Subcutaneous abdominal adipose tissue (tissue), 5 donors: Measurements from ENCODE around the gene OGA.

Experiments used
- H3K27ac ChIP-seq: one replicate; pipeline ENCODE4 v1.7.0; 2013; ENCODE audit warnings: low read depth, mild to moderate bottlenecking, inconsistent platforms, low read length, moderate library complexity
- H3K27me3 ChIP-seq, 5 donors: one replicate each; pipeline ENCODE4 v1.7.0; 2013; ENCODE audit warnings: low read length in 5 of 5, inconsistent platforms in 1 of 5; ENCODE audit not compliant: control insufficient read depth in 5 of 5, insufficient read depth in 4 of 5
- H3K36me3 ChIP-seq, 5 donors: one replicate each; pipeline ENCODE4 v1.7.0; 2013; ENCODE audit warnings: low read length in 5 of 5; ENCODE audit not compliant: control insufficient read depth in 5 of 5, insufficient read depth in 5 of 5
- H3K4me1 ChIP-seq, 5 donors: one replicate each; pipeline ENCODE4 v1.7.0; 2013; ENCODE audit warnings: low read length in 5 of 5, mild to moderate bottlenecking in 3 of 5, moderate library complexity in 1 of 5; ENCODE audit not compliant: control insufficient read depth in 5 of 5, insufficient read depth in 5 of 5
- H3K4me3 ChIP-seq, 5 donors: one replicate each; pipeline ENCODE4 v1.7.0; 2013; ENCODE audit warnings: low read length in 5 of 5, low read depth in 1 of 5
- H3K9ac ChIP-seq, 5 donors: one replicate each; pipeline ENCODE4 v1.7.0; 2013; ENCODE audit warnings: low read length in 5 of 5, mild to moderate bottlenecking in 4 of 5, moderate library complexity in 3 of 5
- H3K9me3 ChIP-seq, 5 donors: one replicate each; pipeline ENCODE4 v1.7.0; 2013; ENCODE audit warnings: low read length in 5 of 5; ENCODE audit not compliant: control insufficient read depth in 5 of 5
- donor health status: healthy.
- donor health status: healthy.
- donor health status: healthy.
- donor health status: healthy.
- donor health status: healthy.

The OGA gene

DNA sequence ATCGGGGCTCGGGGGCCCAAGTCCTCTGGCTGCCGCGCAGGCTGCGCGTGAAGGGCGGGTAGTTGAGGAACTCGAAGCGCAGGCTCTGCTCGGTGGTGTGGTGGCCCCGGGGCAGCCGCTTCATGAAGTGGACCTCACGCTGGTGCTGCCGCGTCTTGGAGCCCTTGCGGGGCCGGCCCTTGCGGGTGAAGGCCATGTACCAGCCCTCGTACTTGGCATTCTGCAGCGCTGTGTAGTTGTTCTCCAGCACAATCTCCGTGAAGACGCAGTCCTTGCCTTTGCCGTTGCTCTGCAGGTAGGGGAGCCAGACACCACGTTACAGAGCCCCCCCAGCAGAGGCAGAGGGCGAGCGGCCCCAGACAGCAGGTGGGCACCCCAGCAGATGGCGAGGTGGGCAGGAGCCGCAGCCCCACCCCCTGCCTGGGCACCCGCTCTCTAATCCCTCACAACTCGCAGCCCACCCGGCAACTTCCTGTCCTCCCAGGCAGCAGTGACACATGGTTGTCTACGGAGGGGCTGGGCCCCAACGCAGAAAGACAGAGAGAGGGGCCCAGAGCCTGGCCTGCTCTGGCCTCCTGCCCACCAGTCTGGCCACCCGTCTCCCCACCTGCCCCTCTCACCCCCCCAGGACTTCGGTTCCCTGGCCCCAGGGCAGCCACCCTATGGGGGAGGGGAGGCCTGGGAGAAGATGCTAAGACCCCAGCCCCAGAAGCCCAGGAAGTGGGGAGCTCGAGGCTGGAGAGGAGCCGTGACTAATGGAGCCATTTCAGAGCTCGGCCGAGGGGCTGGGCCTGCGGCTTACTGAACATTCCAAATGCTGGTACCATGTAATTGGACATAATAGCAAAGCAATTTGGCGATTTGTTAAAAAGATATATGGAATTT is 47.7 kb downstream of the OGA start:
- peaks cover 0 to 55% (median 35%) of the 10 kb centered on the region in 5 donors for H3K27me3 ChIP-seq
- H3K9me3 ChIP-seq = no peaks in the 10 kb centered on the region
- peaks cover 0 to 16% (median 9%) of the 10 kb centered on the region in 5 donors for H3K36me3 ChIP-seq
- H3K9ac ChIP-seq = no peak overlapping the region
- peaks cover 0 to 9% (median 4%) of the 10 kb centered on the region in 5 donors for H3K4me1 ChIP-seq
- no peak overlapping the region for H3K4me3 ChIP-seq
- H3K27ac ChIP-seq = no peak overlapping the region

DNA sequence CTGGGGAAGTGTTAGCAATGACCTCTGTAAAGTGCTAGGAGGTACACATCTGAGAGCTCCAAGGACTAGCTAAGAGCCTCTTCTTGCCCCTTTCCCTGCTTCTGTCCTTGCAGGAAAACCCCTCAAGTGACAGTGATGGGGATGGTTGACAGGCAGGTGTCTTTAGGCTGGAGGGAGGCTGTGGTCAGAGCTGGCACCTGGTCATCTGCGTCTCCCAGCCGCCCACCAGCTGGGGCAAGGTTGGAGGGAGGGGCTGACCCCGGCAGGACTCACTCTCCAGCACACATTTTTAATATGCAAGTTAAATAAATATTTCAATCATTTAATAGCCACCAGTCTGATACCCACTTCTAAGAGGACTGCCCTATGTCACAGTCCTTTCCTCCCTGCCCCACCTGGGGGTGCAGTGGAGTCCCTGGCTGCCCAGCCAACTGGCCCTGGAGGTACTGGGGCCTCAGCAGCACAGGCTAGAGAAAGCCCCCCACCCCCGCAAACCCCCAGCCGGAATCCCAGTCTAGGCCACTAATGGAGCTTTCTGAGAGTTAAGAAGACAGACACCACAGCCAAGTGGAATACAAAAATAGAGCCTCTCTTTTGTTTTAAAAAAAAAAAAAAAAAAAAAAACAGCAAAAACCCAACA is 48.6 kb downstream of the OGA start:
- H3K4me1 ChIP-seq = peaks cover 0 to under 1% (median 0%) of the 10 kb centered on the region in 5 donors
- H3K9me3 ChIP-seq = no peaks in the 10 kb centered on the region
- no peak overlapping the region for H3K9ac ChIP-seq
- H3K36me3 ChIP-seq = peaks cover 0 to 16% (median 13%) of the 10 kb centered on the region in 5 donors
- peaks cover 0 to 51% (median 28%) of the 10 kb centered on the region in 5 donors for H3K27me3 ChIP-seq
- no peak overlapping the region for H3K4me3 ChIP-seq
- no peak overlapping the region for H3K27ac ChIP-seq

DNA sequence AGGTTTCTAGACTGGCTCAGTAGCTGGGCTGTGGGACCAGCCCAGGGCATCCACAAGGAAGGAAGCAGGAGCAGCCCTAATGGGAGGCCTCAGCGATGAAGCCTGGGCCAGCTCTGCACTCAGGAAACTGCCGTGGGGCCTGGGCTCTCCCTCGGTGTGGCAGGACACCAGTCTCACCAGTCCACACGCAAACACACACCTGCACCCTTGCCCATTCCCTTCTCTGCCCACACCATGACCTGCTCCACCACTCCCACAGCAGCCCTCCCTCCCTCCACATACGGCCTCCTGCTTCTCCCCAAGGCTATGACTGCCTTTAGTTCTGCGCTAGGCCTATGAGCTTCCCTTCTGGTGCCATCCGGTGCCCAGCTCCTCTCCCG is 49.5 kb downstream of the OGA start:
- H3K9me3 ChIP-seq = no peaks in the 10 kb centered on the region
- H3K36me3 ChIP-seq = peaks cover 0 to 16% (median 13%) of the 10 kb centered on the region in 5 donors
- no peak overlapping the region for H3K4me3 ChIP-seq
- H3K27me3 ChIP-seq = peaks cover 0 to 48% (median 21%) of the 10 kb centered on the region in 5 donors
- H3K4me1 ChIP-seq = no peaks in the 10 kb centered on the region
- no peak overlapping the region for H3K27ac ChIP-seq
- H3K9ac ChIP-seq = no peak overlapping the region

- no peaks in the 10 kb centered on the region for H3K9me3 ChIP-seq
- no peaks in the 10 kb centered on the region for H3K4me1 ChIP-seq
- H3K4me3 ChIP-seq = no peak overlapping the region
- H3K9ac ChIP-seq = no peak overlapping the region
- peaks cover 0 to 16% (median 13%) of the 10 kb centered on the region in 5 donors for H3K36me3 ChIP-seq
- H3K27me3 ChIP-seq = peaks cover 0 to 44% (median 16%) of the 10 kb centered on the region in 5 donors
- H3K27ac ChIP-seq = no peak overlapping the region
These were observed 50.1 kb downstream of the OGA start for GRCh38 chr10:101767966-101768790.

DNA sequence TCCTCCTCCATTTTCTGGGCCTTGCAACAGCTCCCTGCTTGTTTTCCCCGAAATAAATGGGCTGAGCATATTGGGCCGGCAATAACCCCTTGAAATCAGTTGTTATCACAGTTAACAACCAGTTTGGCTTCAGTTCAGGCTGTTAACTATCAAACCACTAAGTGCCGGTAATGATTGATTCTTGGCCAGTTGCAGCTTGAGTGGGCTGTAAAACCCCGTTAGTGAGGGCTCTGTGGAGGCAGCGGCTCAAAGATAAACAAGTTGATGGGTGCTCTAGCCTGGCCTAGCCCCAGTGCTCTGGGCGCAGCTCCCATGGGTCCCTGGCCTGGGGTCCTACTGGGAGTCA is 50.7 kb downstream of the OGA start:
- H3K4me3 ChIP-seq = no peak overlapping the region
- H3K36me3 ChIP-seq = peaks cover 0 to 18% (median 10%) of the 10 kb centered on the region in 5 donors
- no peak overlapping the region for H3K9ac ChIP-seq
- H3K27ac ChIP-seq = no peak overlapping the region
- H3K4me1 ChIP-seq = no peaks in the 10 kb centered on the region
- H3K9me3 ChIP-seq = no peaks in the 10 kb centered on the region
- peaks cover 0 to 38% (median 10%) of the 10 kb centered on the region in 5 donors for H3K27me3 ChIP-seq

DNA sequence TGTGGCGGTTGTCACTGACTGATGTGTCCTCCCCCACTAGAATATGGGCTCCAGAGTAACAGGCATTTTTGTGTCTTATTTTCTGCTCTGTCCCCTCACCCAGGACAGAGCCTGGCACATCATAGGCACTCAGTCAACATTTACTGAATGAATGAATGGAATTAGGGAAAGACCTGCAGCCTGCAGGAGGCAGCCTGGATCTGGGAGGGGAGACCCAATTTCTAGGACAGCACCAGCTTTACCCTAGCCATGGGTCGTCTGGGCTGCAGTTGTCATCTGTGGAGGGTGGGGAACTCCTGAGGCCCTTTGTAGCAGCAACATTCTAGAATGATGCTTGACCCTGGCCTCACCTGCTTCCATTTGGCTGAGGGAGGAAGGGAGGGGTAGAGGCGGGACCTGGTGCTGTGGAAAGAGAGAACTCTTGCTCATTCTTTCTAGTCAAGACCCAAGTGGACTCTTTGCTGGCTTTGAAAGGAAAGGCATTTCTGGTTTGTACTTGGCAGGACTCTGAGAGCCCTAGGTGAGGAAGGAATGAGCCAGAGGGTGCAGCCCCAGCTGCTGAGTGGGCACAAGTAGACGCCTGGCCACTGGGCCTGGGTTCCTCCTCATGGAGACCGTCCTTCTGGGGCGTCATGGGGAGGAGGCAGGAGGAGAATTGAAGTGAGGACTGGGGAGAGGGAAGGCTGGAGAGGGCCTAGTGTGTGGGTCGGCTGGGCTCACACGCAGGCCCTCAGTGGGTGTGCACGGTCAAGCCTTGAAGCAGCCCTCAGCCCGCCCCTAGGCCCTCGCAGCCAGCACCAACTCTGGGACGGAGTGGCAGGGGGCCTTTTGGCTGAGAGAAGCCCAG is 51.3 kb downstream of the OGA start:
- Histone ChIP-seq H3K9me3 (no peaks in the 10 kb centered on the region), H3K27ac (no peak overlapping the region), H3K27me3 (peaks cover 0 to 32% (median 5%) of the 10 kb centered on the region in 5 donors), H3K36me3 (peaks cover 0 to 18% (median 10%) of the 10 kb centered on the region in 5 donors), H3K9ac (no peak overlapping the region), H3K4me1 (no peaks in the 10 kb centered on the region), H3K4me3 (no peak overlapping the region)

DNA sequence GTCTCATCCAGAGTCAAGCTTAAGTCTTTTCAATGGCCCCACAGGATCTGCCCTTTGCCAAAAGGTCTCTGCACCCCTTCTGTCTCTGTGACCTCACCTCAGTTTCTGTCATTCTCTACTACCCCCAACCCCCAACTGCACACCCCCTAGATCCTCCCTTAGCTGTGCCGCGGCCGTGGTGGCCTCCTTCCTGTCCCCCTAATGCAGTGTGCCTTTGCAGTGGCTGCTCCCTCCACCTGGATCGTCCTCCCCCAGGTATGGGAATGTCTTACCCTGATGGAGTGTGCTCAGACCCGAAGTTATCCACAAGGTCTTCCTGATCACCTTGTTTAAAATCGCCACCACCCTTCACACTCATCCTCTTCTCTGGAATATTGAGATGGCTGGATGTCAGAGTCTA is 51.9 kb downstream of the OGA start:
- no peak overlapping the region for H3K4me3 ChIP-seq
- H3K9ac ChIP-seq = no peak overlapping the region
- H3K27me3 ChIP-seq = peaks cover 0 to 29% (median 2%) of the 10 kb centered on the region in 5 donors
- no peak overlapping the region for H3K27ac ChIP-seq
- peaks cover 0 to 15% (median 8%) of the 10 kb centered on the region in 5 donors for H3K36me3 ChIP-seq
- no peaks in the 10 kb centered on the region for H3K9me3 ChIP-seq
- H3K4me1 ChIP-seq = no peaks in the 10 kb centered on the region

DNA sequence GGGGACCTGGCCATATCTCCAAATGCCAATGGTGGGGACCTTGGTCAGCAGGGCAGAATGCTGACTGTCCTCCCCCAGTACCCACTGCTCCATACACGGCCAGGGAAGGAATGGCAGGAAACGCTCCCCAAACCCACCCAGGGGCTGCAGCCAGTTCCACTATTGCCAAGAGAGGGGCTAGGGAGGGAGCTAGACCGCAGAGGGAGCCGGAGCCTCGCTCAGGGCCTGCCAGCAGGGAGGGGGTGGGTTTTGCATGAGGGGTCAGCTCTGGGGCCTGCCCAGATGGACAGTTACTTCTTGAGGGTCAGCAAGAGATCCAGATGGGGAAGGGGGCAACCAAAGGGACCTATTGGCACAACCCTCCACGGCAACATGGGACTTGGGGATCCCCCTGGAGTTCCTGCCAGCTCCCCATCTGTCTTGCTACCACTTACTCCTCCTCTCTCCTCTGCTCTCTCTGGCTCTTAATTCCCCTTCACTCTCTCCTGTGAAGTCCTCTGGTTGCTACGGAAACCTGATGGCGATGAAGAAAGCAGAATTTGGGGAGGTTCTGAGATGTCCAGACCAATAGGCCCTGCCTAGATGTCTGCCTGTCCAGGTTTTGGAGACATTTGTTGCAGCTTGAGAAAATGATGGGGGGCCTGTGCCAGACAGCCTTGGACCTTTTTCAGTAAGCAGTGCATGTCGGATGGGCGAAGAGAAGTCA is 55.0 kb downstream of the OGA start:
- no peaks in the 10 kb centered on the region for H3K9me3 ChIP-seq
- H3K27me3 ChIP-seq = peaks cover 0 to 11% (median 0%) of the 10 kb centered on the region in 5 donors
- peaks cover 0 to 8% (median 4%) of the 10 kb centered on the region in 5 donors for H3K4me1 ChIP-seq
- no peak overlapping the region for H3K27ac ChIP-seq
- H3K4me3 ChIP-seq = no peak overlapping the region
- H3K36me3 ChIP-seq = peaks cover 0 to 9% (median 0%) of the 10 kb centered on the region in 5 donors
- H3K9ac ChIP-seq = no peak overlapping the region

- Histone ChIP-seq H3K27ac (no peak overlapping the region), H3K27me3 (peaks cover 0 to 6% (median 0%) of the 10 kb centered on the region in 5 donors), H3K4me1 (peaks cover 0 to 8% (median 4%) of the 10 kb centered on the region in 5 donors), H3K4me3 (no peak overlapping the region), H3K9ac (no peak overlapping the region), H3K9me3 (no peaks in the 10 kb centered on the region), H3K36me3 (peaks cover 0 to 9% (median 0%) of the 10 kb centered on the region in 5 donors)
These were observed 55.5 kb downstream of the OGA start for GRCh38 chr10:101762736-101763135.
